ENCODE measurements around the gene SLC2A8. TPM values are rescaled to one million over a fixed set of nuclear protein-coding genes. Genes with fewer than 3 reads are reported as not detected.
A peak's percentile ranks its signal among the peaks of the same experiment; 100 is the strongest.

The SLC2A8 gene
- total RNA-seq, 4 donors from 2014 or later = 9.6 to 95.8 (median 29.4) TPM

DNA sequence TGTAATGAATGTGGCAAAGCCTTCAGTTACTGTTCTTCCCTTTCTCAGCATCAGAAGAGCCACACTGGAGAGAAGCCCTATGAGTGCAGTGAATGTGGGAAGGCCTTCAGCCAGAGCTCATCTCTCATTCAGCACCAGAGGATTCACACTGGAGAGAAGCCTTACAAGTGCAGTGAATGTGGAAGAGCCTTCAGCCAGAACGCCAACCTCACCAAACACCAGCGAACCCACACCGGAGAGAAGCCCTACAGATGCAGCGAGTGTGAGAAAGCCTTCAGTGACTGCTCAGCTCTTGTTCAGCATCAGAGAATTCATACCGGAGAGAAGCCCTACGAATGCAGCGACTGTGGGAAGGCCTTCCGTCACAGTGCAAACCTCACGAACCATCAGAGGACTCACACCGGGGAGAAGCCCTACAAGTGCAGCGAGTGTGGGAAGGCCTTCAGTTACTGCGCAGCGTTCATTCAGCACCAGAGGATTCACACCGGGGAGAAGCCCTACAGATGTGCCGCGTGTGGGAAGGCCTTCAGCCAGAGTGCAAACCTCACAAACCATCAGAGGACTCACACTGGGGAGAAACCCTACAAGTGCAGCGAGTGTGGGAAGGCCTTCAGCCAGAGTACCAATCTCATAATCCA is 47.4 kb downstream of the SLC2A8 start:
- intact Hi-C loops (cut with DNase I; ENCODE audit: low total_unique reads) (no loop called here), in situ Hi-C loops (cut with MboI; ENCODE audit: low pct_ligation_motif_present in 1 of 4, low pct_unique_long_range_greater_than_20kb in 1 of 4, low sequenced_read_pairs in 3 of 4) (no loop called here)
- TF ChIP-seq, protein P1, sequence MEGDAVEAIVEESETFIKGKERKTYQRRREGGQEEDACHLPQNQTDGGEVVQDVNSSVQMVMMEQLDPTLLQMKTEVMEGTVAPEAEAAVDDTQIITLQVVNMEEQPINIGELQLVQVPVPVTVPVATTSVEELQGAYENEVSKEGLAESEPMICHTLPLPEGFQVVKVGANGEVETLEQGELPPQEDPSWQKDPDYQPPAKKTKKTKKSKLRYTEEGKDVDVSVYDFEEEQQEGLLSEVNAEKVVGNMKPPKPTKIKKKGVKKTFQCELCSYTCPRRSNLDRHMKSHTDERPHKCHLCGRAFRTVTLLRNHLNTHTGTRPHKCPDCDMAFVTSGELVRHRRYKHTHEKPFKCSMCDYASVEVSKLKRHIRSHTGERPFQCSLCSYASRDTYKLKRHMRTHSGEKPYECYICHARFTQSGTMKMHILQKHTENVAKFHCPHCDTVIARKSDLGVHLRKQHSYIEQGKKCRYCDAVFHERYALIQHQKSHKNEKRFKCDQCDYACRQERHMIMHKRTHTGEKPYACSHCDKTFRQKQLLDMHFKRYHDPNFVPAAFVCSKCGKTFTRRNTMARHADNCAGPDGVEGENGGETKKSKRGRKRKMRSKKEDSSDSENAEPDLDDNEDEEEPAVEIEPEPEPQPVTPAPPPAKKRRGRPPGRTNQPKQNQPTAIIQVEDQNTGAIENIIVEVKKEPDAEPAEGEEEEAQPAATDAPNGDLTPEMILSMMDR (IDR thresholded peaks at IDR 0.05) = no peak
- no peak for TF ChIP-seq EP300 (IDR thresholded peaks at IDR 0.05; ENCODE audit: low read depth)
- TF ChIP-seq POLR2A (IDR thresholded peaks at IDR 0.05) = no peak
- no peak for TF ChIP-seq POLR2AphosphoS5 (IDR thresholded peaks at IDR 0.05)
- H3K27me3 ChIP-seq = no peaks in the 10 kb centered on the region
- peaks cover 0 to 49% (median 16%) of the 10 kb centered on the region in 4 donors for H3K36me3 ChIP-seq
- 0 to 88% methylated on average over 1 to 17 of the region's 17 CpGs for WGBS, 2 donors (ENCODE audit: low coverage in 1 of 2)
- peaks cover 2 to 8% (median 4%) of the 10 kb centered on the region in 4 donors for H3K4me1 ChIP-seq
- H3K9me3 ChIP-seq = no peaks in the 10 kb centered on the region
- H3K27ac ChIP-seq = peak overlapping the region in 3 of 4 donors; percentile 8 to 32 (median 13)
- DNase-seq = no peak
- H3K4me3 ChIP-seq = no peak overlapping the region

DNA sequence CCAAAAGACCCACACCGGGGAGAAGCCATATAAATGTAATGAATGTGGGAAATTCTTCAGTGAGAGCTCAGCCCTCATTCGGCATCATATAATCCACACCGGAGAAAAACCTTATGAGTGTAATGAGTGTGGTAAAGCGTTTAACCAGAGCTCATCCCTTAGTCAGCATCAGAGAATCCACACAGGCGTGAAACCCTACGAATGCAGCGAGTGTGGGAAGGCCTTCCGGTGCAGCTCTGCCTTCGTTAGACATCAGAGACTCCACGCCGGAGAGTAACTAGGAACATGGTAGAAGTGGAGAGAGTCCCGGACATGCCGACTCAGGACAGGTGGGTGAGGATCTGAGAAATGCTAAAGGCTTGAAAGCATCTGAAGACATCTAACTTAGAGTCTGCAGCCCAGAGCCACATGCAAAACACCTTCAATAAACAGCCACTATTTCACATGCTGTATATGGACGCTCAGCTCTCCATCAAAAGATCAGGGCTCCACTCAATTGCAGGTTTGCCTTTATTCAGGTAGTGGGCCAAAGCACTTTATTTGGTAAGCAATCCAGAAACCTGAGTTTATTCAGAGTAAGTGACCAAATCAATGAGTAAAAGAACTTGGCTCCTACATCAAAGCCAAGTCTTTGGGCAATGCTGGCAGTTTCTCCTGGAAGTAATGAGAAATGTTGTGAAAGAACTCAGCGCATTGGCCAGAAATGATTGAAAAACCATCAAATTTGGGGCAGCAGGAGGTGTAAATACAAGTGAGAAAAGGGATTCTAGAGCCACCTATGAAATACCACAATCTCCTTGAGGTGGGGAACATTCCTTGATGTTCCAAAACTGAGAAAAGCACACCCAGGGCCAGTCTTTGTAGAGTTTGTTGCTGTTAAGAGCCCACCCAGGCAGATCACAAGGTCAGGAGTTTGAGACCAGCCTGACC is 48.2 kb downstream of the SLC2A8 start:
- peaks cover 0 to 52% (median 16%) of the 10 kb centered on the region in 4 donors for H3K36me3 ChIP-seq
- no peaks in the 10 kb centered on the region for H3K27me3 ChIP-seq
- no peaks in the 10 kb centered on the region for H3K9me3 ChIP-seq
- in situ Hi-C loops (cut with MboI; ENCODE audit: low pct_ligation_motif_present in 1 of 4, low pct_unique_long_range_greater_than_20kb in 1 of 4, low sequenced_read_pairs in 3 of 4) (no loop called here), intact Hi-C loops (cut with DNase I; ENCODE audit: low total_unique reads) (no loop called here)
- no peak overlapping the region for H3K4me3 ChIP-seq
- H3K4me1 ChIP-seq = peaks cover 9 to 16% (median 12%) of the 10 kb centered on the region in 4 donors
- 90 to 92% methylated on average over 10 to 15 of the region's 15 CpGs for WGBS, 2 donors (ENCODE audit: low coverage in 1 of 2)
- no peak for DNase-seq
- H3K27ac ChIP-seq = no peak overlapping the region
- TF ChIP-seq EP300 (IDR thresholded peaks at IDR 0.05; ENCODE audit: low read depth) (no peak), POLR2A (IDR thresholded peaks at IDR 0.05) (no peak), POLR2AphosphoS5 (IDR thresholded peaks at IDR 0.05) (no peak)
- TF ChIP-seq, protein P1 (IDR thresholded peaks at IDR 0.05) = no peak

DNA sequence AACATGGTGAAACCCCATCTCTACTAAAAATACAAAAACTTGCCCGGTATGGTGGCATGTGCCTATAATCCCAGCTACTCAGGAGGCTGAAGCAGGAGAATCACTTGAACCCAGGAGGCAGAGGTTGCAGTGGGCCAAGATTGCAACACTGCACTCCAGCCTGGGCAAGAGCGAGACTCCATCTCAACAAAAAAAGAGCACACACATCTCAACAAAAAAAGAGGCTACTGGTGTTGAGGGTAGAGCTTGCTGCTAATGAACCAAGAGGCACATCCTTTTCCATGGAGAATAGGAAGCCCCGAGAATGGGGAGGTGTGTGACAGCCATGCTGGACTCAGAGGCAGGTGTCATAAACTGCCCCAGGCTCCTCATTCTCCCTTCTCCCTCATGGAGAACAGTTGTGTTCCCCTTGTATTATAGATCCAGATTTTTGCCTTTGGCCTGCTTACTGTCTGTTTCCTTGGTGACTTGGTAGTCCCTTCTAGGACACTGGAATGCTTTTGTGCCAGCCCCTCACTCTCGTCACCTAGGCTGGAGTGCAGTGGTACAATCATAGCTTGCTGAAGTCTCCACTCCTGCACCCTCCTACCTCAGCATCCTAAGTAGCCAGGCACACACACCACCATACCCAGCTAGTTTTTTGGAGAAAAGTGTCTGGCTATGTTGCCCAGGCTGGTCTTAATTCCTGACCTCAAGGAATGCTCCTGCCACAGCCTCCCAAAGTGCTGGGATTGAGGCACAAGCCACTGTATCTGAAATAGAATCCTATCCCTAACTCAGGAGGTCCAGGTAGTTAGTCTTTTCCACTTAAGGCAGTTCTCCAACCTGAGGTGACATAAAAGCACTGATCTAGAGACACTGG is 49.1 kb downstream of the SLC2A8 start:
- Histone ChIP-seq H3K4me3 (no peak overlapping the region), H3K27ac (no peak overlapping the region), H3K4me1 (peaks cover 9 to 20% (median 16%) of the 10 kb centered on the region in 4 donors), H3K9me3 (no peaks in the 10 kb centered on the region), H3K36me3 (peaks cover 0 to 52% (median 16%) of the 10 kb centered on the region in 4 donors), H3K27me3 (no peaks in the 10 kb centered on the region)
- DNase-seq = no peak
- intact Hi-C loops (cut with DNase I; ENCODE audit: low total_unique reads) = no loop called here
- WGBS, 2 donors (ENCODE audit: low coverage in 1 of 2) = 83% methylated on average over 4 of the region's 4 CpGs; no CpG with 5 or more reads in 1 of the 2 donors
- no peak for TF ChIP-seq EP300 (IDR thresholded peaks at IDR 0.05; ENCODE audit: low read depth)
- peak in 1 of 3 donors; percentile 6 for TF ChIP-seq POLR2AphosphoS5 (IDR thresholded peaks at IDR 0.05)
- in situ Hi-C loops (cut with MboI; ENCODE audit: low pct_ligation_motif_present in 1 of 4, low pct_unique_long_range_greater_than_20kb in 1 of 4, low sequenced_read_pairs in 3 of 4) = no loop called here

DNA sequence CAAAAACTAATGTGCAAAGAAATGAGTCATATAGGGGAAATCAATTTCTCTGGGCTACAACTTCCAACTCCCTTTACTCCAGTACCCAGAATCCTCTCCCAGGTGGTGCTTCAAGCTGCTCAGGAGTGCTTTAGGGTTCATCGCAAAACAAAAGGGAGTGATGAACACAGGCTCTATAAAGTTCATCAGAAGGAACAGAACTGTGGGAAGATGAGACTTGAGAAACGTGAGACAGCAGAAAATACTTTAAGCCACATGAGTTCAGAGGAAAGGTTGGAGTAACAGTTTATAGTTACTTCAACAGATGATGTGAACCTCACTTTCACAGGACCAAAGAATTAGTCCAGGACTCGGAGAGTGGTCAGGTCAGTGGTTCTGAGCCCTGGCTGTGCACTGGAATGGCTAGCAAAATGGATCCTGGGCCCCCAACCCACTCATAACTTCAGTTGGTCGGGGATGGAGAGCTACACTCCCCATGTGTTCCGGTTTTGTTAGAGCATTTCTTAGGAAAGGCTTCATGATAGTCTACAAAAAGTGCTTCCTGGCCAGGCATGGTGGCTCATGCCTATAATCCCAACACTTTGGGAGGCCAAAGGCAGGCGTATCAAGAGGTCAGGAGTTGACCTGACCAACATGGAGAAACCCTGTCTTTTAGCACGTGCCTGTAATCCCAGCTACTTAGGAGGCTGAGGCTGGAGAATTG is 49.9 kb downstream of the SLC2A8 start:
- H3K4me3 ChIP-seq = no peak overlapping the region
- no peaks in the 10 kb centered on the region for H3K9me3 ChIP-seq
- DNase-seq = no peak
- H3K36me3 ChIP-seq = peaks cover 0 to 52% (median 14%) of the 10 kb centered on the region in 4 donors
- H3K4me1 ChIP-seq = peaks cover 9 to 20% (median 16%) of the 10 kb centered on the region in 4 donors
- no peaks in the 10 kb centered on the region for H3K27me3 ChIP-seq
- H3K27ac ChIP-seq = no peak overlapping the region
- in situ Hi-C loops (cut with MboI; ENCODE audit: low pct_ligation_motif_present in 1 of 4, low pct_unique_long_range_greater_than_20kb in 1 of 4, low sequenced_read_pairs in 3 of 4) = no loop called here
- 60 to 82% methylated on average over 2 to 7 of the region's 7 CpGs for WGBS, 2 donors (ENCODE audit: low coverage in 1 of 2)
- intact Hi-C loops (cut with DNase I; ENCODE audit: low total_unique reads) = no loop called here
- TF ChIP-seq, protein P1 (IDR thresholded peaks at IDR 0.05) = no peak
- no peak for TF ChIP-seq POLR2A (IDR thresholded peaks at IDR 0.05)
